HG03064 (cell line): ENCODE data around the gene CCDC6.
"Not testable (repeated sequence)": the region's sequence is repeated elsewhere in the genome, so short reads cannot be mapped to it uniquely, and the experiment has no call there.

Experiments used
- ATAC-seq: cut with Tn5 transposase; IDR thresholded peaks from one replicate; pipeline ENCODE4 v1.9.1; 2021; ENCODE audit warnings: low read depth; ENCODE audit not compliant: unreplicated experiment

Gene CCDC6

GRCh38 chr10:59884893-59885292 is 21.5 kb downstream of the CCDC6 start:
- ATAC-seq: not testable (repeated sequence)

DNA sequence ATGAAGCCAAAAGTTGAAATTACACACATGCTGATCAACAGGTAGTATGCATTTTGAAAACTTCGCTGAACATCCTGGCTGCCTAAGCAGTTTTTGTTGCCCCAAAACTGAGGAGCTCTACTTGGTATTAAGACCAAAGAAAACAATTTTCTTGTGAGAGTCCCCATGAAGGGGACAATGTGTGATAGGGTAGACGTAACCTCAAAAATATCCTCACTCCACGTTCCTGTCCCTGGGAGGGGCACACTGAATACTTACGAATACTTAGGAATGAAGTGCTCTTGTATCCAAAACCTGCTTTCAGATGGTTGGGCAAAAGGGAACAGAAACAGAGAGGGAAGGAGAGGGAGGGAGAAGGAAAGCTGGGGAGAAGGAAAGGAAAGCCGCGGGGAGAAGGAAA is 24.7 kb downstream of the CCDC6 start:
- no peak for ATAC-seq

DNA sequence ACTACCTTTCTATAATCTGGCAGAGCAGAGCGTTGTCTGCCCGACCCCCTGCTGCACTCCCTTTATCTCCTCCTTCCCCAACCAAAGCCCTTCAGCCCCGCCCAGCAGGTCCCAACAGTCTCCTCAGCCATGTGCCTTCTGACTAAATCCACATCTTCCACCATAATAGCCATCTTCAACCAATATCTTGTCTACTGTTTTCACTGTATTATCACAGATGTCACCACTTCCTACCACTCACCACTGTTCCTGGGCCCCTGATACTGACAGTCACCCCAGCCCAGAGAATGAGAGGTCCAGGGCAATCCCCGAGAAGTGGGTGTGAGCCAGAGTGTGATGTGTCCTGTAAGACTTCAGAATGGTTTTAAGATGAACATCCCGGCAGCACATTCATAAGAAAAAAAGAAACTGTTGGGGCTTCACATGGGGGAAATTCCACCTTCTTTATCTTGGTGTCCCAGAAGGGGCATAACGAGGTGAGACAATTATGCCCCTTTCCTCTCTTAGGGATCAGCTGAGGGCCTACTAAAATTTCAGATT is 25.3 kb downstream of the CCDC6 start:
- peak; percentile 59 for ATAC-seq

DNA sequence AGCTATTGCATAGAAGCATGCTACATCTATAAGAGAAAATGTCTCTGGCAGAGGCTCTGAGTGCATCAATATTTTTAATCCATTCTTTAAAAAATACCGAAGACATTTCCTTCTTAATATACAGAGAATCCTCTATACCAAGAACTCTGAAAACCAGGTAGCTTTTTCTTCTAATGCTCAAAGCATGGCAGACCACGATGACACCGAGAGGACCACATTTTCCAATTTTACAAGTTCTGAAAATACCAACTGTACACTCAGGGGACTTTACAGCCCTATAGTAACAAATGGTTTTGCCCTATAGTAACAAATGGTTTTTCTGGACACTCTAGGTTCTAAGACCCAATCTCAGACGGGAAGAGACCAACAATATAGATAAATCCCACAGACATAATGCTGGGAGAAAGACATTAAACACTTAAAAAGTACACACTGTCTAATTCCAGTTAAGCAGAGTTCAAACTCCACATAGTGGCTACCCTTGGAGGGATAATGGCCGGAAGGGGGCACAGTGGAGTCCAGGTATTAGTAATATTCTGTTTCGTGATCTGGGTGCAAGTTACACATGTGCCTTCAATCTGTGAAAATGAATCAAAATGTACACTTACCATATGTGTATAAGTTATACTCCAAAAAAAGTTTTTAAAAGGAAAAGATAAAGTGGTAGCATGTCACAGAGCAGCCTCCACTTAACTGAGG is 26.2 kb downstream of the CCDC6 start:
- ATAC-seq: no peak

DNA sequence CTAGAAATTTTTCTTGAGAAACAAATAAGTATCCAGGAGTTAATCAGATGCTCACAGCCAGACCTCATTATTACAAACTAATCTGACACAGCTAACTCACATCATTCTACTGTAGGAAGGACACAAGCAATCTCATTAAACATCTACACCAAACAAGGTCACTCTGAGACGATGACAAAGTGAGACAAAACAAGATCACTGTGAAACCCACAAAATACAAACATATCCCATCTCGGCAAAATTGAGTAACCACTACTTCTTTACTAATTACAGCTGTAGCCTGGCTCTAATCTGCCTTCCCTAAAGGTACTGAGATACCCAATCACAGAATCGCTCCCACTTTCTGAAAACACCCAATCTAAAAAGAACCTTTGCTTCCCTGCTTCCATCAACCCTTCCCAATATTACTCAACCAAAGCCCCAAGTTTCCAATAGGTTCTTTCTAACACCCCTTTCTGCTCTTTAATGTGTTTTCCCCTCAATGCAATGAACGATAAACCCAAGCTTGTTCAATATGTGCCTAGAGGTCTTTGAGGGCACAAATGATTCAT is 26.9 kb downstream of the CCDC6 start:
- peak; percentile 34 for ATAC-seq

DNA sequence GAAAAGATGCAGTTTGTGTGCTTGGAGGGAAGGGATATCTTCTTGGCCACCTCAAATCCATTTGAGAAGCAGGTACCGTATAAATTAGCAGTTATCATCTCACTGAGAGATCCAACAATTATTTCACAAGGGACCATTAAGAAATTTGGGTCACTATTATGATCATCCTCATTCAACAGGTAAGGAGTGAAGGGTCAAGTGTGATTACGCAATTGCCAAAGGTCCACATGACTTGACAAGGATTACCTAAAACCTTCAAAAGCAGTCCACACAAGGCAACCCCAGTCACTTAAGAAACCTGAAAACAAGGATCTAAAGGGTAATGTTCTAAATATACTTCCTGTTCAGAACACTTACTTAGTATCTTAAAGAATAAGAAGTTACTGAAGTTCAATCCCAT is 27.4 kb downstream of the CCDC6 start:
- ATAC-seq: no peak

GRCh38 chr10:59878289-59878688 is 28.1 kb downstream of the CCDC6 start:
- ATAC-seq: no peak

DNA sequence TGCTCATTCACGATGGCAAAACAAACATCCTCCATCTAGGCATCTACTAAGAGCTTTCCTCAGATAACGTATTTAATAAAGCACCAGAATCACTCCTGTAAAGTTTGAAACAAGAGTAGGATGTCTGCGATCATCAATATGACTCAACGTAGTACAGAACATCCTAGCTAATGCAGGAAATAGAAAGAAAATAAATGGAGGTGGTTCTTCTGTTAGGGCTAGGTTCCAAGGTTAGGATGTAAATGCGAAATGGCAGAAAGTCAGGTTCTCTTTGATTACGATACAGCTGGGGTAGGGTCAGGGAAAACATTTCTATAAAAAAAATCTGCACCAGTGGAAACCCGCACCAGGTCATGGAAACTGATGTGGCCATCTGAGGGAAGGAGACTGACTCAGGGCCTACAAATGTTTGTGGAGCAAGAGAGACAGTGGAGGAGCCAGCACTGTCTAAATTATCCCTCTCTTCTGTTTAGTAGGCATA is 29.1 kb downstream of the CCDC6 start:
- ATAC-seq: no peak

DNA sequence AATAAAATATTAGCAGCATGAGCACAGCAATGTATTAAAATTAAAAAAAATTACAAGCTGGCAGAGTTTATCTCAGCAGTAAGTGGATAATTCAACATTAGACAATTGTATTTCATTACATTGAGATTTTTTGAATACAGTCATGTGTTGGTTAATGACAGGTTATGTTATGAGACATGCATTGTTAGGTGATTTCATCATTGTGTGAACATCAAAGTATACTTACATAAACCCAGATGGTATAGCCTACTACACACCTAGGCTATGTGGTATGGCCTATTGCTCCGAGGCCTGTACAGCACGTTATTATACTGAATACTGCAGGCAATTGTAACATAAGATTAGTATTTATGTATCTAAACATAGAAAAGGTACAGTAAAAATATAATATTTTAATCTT is 29.7 kb downstream of the CCDC6 start:
- ATAC-seq: no peak

GRCh38 chr10:59876208-59876607 is 30.1 kb downstream of the CCDC6 start:
- not testable (repeated sequence) for ATAC-seq

GRCh38 chr10:59873896-59874295 is 32.5 kb downstream of the CCDC6 start:
- no peak for ATAC-seq

DNA sequence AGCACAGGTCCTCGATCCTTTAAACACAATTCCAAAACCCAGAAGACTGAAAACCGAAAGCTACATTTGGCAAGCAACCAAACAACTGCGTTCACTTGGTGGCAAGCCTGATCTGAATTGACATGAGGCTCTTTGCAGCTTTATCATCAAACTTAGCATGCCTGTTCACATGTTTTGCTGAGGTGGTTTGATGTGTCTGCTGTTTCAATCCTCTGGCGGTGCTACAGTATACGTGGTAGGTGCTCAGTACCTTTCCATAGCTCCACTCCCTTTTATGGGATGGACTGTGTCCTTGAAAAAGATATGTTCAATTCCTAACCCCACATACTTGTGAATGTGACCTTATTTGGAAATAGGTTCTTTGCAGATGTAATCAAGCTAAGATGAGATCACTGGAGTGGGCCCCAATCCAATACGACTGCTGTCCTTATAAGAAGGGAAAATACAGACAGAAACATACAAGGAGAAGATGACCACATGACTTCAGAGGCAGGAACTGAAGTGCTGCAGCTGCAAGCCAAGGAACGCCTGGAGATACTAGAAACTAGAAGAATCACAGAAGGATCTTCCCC is 33.4 kb downstream of the CCDC6 start:
- no peak for ATAC-seq

GRCh38 chr10:59870152-59870551 is 36.2 kb downstream of the CCDC6 start:
- ATAC-seq: no peak

- no peak for ATAC-seq
Measured at GRCh38 chr10:59869594-59869940, 36.8 kb downstream of the CCDC6 start.

- no peak for ATAC-seq
Measured at GRCh38 chr10:59868696-59869593, 37.4 kb downstream of the CCDC6 start.

DNA sequence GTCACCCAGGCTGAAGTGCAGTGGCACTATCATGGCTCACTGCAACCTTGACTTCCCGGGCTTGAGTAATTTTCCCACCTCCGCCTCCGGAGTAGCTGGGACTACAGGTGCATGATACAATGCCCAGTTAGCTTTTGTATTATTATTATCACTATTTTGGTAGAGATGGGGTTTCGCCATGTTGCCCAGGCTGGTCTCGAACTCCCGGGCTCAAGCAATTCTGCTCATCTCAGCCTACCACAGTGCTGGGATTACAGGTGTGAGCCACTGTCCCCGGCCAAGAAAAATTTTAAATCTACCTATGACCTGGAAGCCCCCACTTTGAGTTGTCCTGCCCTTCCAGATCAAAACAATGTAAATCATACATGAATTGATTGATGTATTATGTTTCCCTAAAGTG is 38.8 kb downstream of the CCDC6 start:
- ATAC-seq: no peak

GRCh38 chr10:59865101-59865500 is 41.3 kb downstream of the CCDC6 start:
- peak; percentile 80 for ATAC-seq

GRCh38 chr10:59864141-59864962 is 42.0 kb downstream of the CCDC6 start:
- no peak for ATAC-seq

- ATAC-seq: no peak
Measured at GRCh38 chr10:59859570-59859969, 46.8 kb downstream of the CCDC6 start.

DNA sequence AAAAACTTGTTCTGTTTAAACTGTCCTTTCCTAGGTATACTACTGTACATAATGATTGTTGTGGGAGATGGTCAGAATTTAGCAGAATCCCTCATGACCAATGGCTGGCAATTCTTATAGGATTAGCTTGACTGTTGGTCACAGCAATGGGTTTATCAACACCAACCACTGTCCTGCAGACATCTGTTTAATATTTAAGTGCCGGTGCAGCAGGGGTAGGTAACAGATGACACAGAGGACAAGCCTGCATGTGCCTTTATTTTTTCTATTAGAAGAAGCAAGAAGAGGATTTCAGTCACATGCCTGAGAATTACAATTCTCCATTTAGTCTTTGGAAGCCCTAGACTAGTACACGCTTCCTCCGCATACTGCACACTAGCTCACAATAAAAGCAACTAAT is 48.4 kb downstream of the CCDC6 start:
- ATAC-seq: no peak
